NCI-H1092 treated with DMSO at 0.1 percent for 48 hours (cell line): ENCODE data around the gene HIGD1A.

Experiments used
- DNase-seq: peaks from one replicate; lab custom pipeline; 2025; lab: John Stamatoyannopoulos, UW

The HIGD1A gene

GRCh38 chr3:42800251-42800650 lies 4.0 kb downstream of the HIGD1A start:
- no peak for DNase-seq

- DNase-seq, result no peak
These were observed 4.9 kb downstream of the HIGD1A start for GRCh38 chr3:42799376-42799775.

GRCh38 chr3:42796332-42796885 lies 7.9 kb downstream of the HIGD1A start:
- DNase-seq, result no peak

GRCh38 chr3:42795621-42796181 lies 8.6 kb downstream of the HIGD1A start:
- DNase-seq, result no peak

- peak; percentile 2 for DNase-seq
These were observed 13.5 kb downstream of the HIGD1A start for GRCh38 chr3:42790714-42791229.

- no peak for DNase-seq
These were observed 17.7 kb downstream of the HIGD1A start for GRCh38 chr3:42786631-42787030.

- no peak for DNase-seq
These were observed 18.1 kb downstream of the HIGD1A start for GRCh38 chr3:42786212-42786611.

- DNase-seq, result peak; percentile 62
These were observed 23.2 kb downstream of the HIGD1A start for GRCh38 chr3:42780892-42781700.

- DNase-seq, result no peak
These were observed 23.9 kb downstream of the HIGD1A start for GRCh38 chr3:42780398-42780797.

GRCh38 chr3:42778644-42779043 lies 25.6 kb downstream of the HIGD1A start:
- no peak for DNase-seq

GRCh38 chr3:42773409-42773751 lies 30.9 kb downstream of the HIGD1A start:
- DNase-seq, result no peak

GRCh38 chr3:42772670-42773408 lies 31.5 kb downstream of the HIGD1A start, which contains the start of gene CCDC13:
Gene CCDC13, minus strand, starts transcription at chr3:42773253. Its CDS starts 14,908 bp downstream, at chr3:42758345.
- DNase-seq, result peak; percentile 78

- no peak for DNase-seq
These were observed 33.0 kb downstream of the HIGD1A start for GRCh38 chr3:42771271-42771670.

GRCh38 chr3:42769477-42770131 lies 34.7 kb downstream of the HIGD1A start:
- no peak for DNase-seq

- no peak for DNase-seq
These were observed 39.6 kb downstream of the HIGD1A start for GRCh38 chr3:42764561-42765295.

- no peak for DNase-seq
These were observed 40.2 kb downstream of the HIGD1A start for GRCh38 chr3:42764115-42764514.

- DNase-seq, result no peak
These were observed 41.3 kb downstream of the HIGD1A start for GRCh38 chr3:42763021-42763420.

GRCh38 chr3:42762046-42762724 lies 42.1 kb downstream of the HIGD1A start:
- no peak for DNase-seq

GRCh38 chr3:42758126-42758525 lies 46.2 kb downstream of the HIGD1A start:
- DNase-seq, result no peak

GRCh38 chr3:42756681-42757213 lies 47.5 kb downstream of the HIGD1A start:
- no peak for DNase-seq
